NB4 (cell line): ENCODE data around the gene RTL9.

Experiments used
- CTCF ChIP-seq: IDR thresholded peaks from one replicate; pipeline ENCODE4 v1.5.1; 2012; ENCODE audit warnings: low read depth, low read length
- MAX ChIP-seq: IDR thresholded peaks from 2 replicates; pipeline ENCODE4 v1.6.1; 2011; ENCODE audit warnings: low read depth, low read length
- MYC ChIP-seq: IDR thresholded peaks from 2 replicates; pipeline ENCODE4 v1.6.1; 2011; ENCODE audit warnings: low read depth, low read length
- POLR2A ChIP-seq: IDR thresholded peaks from 2 replicates; pipeline ENCODE4 v1.6.1; 2011; ENCODE audit warnings: mild to moderate bottlenecking; ENCODE audit not compliant: insufficient read length; ENCODE audit errors: extremely low read depth

- TF ChIP-seq CTCF (no peak), MAX (no peak), POLR2A (no peak), MYC (no peak)
Measured at GRCh38 chrX:110310000-110310790, 48.5 kb upstream of the RTL9 start.
